Measurements from ENCODE around the gene CELA2A.
"Not testable (repeated sequence)": the region's sequence is repeated elsewhere in the genome, so short reads cannot be mapped to it uniquely, and the experiment has no call there.

Gene CELA2A

GRCh38 chr1:15445390-15446122 lies 11.0 kb upstream of the CELA2A start:
- no peak for DNase-seq

GRCh38 chr1:15446212-15446611 lies 10.3 kb upstream of the CELA2A start:
- DNase-seq = no peak

GRCh38 chr1:15448877-15449462 lies 7.6 kb upstream of the CELA2A start:
- no peak for DNase-seq

GRCh38 chr1:15449567-15449966 lies 7.0 kb upstream of the CELA2A start:
- DNase-seq = no peak

GRCh38 chr1:15451014-15451722 lies 5.4 kb upstream of the CELA2A start:
- DNase-seq = no peak

GRCh38 chr1:15452216-15452615 lies 4.3 kb upstream of the CELA2A start:
- DNase-seq = no peak

GRCh38 chr1:15452866-15453571 lies 3.5 kb upstream of the CELA2A start:
- DNase-seq = no peak

GRCh38 chr1:15453734-15454133 lies 2.8 kb upstream of the CELA2A start:
- no peak for DNase-seq

- DNase-seq = no peak
Observed at GRCh38 chr1:15454256-15454655, 2.3 kb upstream of the CELA2A start.

- DNase-seq = no peak
Observed at GRCh38 chr1:15455522-15455921, 1.0 kb upstream of the CELA2A start.

GRCh38 chr1:15457585-15457984 lies 1.1 kb downstream of the CELA2A start:
- DNase-seq = no peak

- not testable (repeated sequence) for DNase-seq
Observed at GRCh38 chr1:15458388-15458787, 1.9 kb downstream of the CELA2A start.

- DNase-seq = peak; percentile 29
Observed at GRCh38 chr1:15459771-15460707, 3.5 kb downstream of the CELA2A start.

- no peak for DNase-seq
Observed at GRCh38 chr1:15460708-15461095, 4.2 kb downstream of the CELA2A start.

GRCh38 chr1:15463064-15463800 lies 6.7 kb downstream of the CELA2A start:
- DNase-seq = not testable (repeated sequence)

- not testable (repeated sequence) for DNase-seq
Observed at GRCh38 chr1:15463926-15464322, 7.4 kb downstream of the CELA2A start.

- no peak for DNase-seq
Observed at GRCh38 chr1:15465674-15466073, 9.1 kb downstream of the CELA2A start.

- not testable (repeated sequence) for DNase-seq
Observed at GRCh38 chr1:15466955-15467625, 10.6 kb downstream of the CELA2A start.

GRCh38 chr1:15468145-15468544 lies 11.6 kb downstream of the CELA2A start:
- no peak for DNase-seq

- DNase-seq = no peak
Observed at GRCh38 chr1:15469361-15469760, 12.8 kb downstream of the CELA2A start.
